Mucosa of rectum (tissue), 2 donors: ENCODE results near the gene MEPCE.

Experiments
- H3K27ac ChIP-seq, 2 donors: one replicate each; pipeline ENCODE4 v1.7.0; 2013; ENCODE audit warnings: inconsistent platforms in 2 of 2, low read depth in 2 of 2, low read length in 2 of 2
- H3K27me3 ChIP-seq, 2 donors: one replicate each; pipeline ENCODE4 v1.7.0; 2013; ENCODE audit warnings: low read length in 2 of 2; ENCODE audit not compliant: control insufficient read depth in 2 of 2, insufficient read depth in 2 of 2
- H3K36me3 ChIP-seq, 2 donors: one replicate each; pipeline ENCODE4 v1.7.0; 2013; ENCODE audit warnings: low read length in 2 of 2; ENCODE audit not compliant: control insufficient read depth in 2 of 2, insufficient read depth in 2 of 2
- H3K4me1 ChIP-seq, 2 donors: one replicate each; pipeline ENCODE4 v1.7.0; 2013; ENCODE audit warnings: low read length in 2 of 2, mild to moderate bottlenecking in 1 of 2; ENCODE audit not compliant: control insufficient read depth in 2 of 2, insufficient read depth in 2 of 2
- H3K4me3 ChIP-seq, 2 donors: one replicate each; pipeline ENCODE4 v1.7.0; 2013; ENCODE audit warnings: low read length in 2 of 2
- H3K9ac ChIP-seq, 2 donors: one replicate each; pipeline ENCODE4 v1.7.0; 2013; ENCODE audit warnings: low read length in 2 of 2, low read depth in 1 of 2, mild to moderate bottlenecking in 1 of 2
- H3K9me3 ChIP-seq, 2 donors: one replicate each; pipeline ENCODE4 v1.7.0; 2013; ENCODE audit warnings: low read length in 2 of 2; ENCODE audit not compliant: control insufficient read depth in 2 of 2
- donor health status: healthy.
- donor health status: Normal muscosa, but diverticular disease.

Gene MEPCE

DNA sequence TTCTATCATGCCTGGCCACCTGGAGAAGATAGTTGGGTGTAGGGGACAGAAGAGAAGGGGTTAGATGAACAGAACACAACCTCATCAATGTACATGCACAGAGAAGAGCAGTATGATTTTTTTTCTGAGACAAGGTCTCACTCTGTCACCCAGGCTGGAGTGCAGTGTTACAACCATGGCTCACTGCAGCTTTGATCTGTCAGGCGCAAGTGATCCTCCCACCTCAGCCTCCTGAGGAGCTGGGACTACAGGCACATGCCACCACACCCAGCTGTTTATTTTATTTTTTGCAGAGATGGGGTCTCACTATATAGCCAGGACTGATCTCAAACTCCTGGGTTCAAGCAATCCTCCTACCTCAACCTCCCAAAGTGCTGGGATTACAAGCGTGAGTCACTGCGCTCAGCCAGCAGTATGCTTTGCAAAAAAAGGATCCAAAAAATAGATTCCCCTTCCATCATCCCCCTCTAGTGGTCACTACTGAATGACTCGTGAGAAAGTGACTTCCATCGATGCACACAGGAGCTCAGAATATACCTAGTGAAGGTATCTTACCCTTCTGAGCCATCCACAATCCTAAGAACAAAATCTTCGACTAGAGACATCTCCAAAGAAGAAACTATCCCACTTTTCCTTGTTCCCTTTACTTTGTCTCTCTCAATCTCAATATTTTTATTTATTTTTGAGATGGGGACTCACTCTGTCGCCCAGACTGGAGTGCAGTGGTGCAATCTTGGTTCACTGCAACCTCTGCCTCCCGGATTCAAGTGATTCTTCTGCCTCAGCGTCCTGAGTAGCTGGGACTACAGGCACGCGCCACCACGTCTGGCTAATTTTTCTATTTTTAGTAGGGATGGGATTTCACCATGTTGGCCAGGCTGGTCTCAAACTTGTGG is 22.1 kb upstream of the MEPCE start:
- Histone ChIP-seq H3K4me1 (no peaks in the 10 kb centered on the region), H3K9ac (no peak overlapping the region), H3K27me3 (no peaks in the 10 kb centered on the region), H3K9me3 (no peaks in the 10 kb centered on the region), H3K36me3 (no peaks in the 10 kb centered on the region), H3K27ac (no peak overlapping the region), H3K4me3 (no peak overlapping the region)

DNA sequence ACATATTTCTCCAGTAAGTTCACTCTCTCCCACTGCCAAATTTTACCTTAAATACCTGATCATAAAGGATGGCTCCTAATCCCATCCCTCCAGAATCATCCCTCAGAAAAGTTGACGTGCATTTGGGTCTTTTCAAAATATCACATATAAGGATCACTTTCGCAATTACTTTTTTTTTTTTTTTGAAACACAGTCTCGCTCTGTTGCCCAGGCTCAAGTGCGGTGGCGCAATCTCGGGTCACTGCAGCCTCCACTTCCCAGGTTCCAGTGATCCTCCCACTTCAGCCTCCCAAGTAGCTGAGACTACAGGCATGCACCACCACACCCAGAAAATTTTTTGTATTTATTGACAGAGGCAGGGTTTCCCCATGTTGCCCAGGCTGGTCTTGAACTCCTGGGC is 18.5 kb upstream of the MEPCE start:
- no peak overlapping the region for H3K9ac ChIP-seq
- no peak overlapping the region for H3K4me3 ChIP-seq
- no peak overlapping the region for H3K27ac ChIP-seq
- no peaks in the 10 kb centered on the region for H3K36me3 ChIP-seq
- H3K9me3 ChIP-seq = no peaks in the 10 kb centered on the region
- H3K4me1 ChIP-seq = no peaks in the 10 kb centered on the region
- H3K27me3 ChIP-seq = no peaks in the 10 kb centered on the region

DNA sequence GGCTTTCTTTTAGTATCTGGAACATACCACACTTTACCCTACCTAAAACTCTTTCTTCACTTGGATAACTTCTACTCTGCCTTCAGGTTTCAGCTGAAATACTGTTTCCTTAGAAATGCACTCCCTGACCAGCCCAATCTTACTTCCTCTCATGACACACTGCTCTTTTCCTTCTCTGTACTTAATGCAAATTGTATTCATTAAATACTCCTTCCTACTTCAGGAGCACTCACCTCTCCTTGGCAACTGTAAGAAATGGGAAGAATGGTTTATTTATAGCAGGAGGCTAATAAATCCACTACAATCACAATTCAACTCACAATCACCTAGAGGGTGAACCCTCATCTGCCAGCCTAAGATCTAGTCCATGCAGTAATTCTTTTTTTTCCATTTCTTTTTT is 16.3 kb upstream of the MEPCE start:
- no peaks in the 10 kb centered on the region for H3K4me1 ChIP-seq
- H3K4me3 ChIP-seq = no peak overlapping the region
- no peak overlapping the region for H3K27ac ChIP-seq
- no peaks in the 10 kb centered on the region for H3K9me3 ChIP-seq
- no peaks in the 10 kb centered on the region for H3K27me3 ChIP-seq
- H3K9ac ChIP-seq = no peak overlapping the region
- H3K36me3 ChIP-seq = no peaks in the 10 kb centered on the region

DNA sequence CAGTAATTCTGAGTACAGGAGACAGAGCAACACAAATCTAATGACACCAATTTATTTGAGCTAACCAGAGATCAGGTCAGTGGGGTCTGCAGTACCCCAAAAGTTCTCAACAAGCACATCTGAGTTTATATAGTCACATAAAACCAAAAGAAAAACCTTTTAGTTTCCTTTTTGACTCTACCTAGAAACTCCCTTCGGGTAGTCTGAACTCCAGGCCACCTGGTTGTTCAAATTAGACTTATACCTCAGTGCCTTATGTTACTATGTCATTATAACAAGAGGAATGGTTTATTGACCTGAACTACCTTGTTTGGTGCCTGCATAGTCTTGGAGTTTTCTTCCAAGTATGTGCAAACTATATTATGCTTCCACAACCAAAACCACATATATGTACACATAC is 15.7 kb upstream of the MEPCE start:
- Histone ChIP-seq H3K4me1 (no peaks in the 10 kb centered on the region), H3K36me3 (no peaks in the 10 kb centered on the region), H3K9me3 (no peaks in the 10 kb centered on the region), H3K27me3 (no peaks in the 10 kb centered on the region), H3K9ac (no peak overlapping the region), H3K4me3 (no peak overlapping the region), H3K27ac (no peak overlapping the region)

DNA sequence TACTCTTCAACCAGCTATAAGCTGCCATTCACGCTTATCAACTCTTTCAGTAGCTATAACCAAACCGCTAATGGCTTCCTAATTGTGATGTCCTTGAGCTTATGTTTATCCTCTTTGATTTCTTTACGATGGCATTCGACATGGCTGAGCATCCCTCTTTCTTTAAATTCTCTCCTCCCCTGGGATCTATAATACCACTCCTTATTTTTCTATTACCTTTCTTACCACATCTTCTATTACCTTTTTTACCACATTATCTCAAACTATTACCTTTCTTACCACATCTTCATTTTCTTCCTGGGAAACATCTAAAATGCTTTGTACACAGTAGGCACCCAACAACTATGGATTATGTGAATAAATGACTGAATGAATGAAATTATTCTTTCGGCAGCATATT is 14.2 kb upstream of the MEPCE start:
- Histone ChIP-seq H3K4me3 (no peak overlapping the region), H3K9me3 (no peaks in the 10 kb centered on the region), H3K36me3 (no peaks in the 10 kb centered on the region), H3K27me3 (no peaks in the 10 kb centered on the region), H3K4me1 (no peaks in the 10 kb centered on the region), H3K9ac (no peak overlapping the region), H3K27ac (no peak overlapping the region)

DNA sequence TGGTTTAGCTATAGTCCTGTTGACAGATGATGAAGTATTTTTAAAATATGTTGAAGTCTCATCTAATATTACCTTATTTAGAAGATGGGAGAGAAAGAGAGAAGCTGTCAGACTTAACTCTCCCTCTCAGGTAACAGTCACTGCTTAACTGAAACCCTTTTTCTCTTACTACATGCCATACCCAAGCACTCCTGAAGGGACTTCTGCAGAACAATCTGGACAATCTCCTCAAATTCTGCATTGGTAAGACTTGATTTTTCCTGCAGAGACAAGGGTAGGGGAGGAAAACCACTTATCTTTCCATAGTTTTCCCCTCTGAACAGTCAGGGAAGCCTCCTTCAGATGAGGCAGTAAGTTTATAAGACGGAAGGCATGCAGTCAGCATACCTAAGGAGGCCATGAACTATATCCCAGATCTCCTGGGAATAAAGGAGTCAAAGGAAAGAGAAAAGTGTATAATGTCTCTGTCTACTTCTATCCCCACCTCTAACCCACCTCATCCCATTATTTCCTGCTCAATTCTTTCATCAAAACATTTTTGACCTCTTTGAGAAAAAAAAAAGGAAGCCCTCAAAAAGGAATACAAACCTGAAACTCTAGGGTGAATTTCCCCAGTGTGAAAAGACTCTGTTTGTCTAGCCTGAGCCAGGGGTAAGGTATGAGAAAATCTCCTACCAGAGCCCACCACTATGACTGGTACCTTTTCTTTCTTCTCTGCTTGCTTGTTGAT is 10.5 kb upstream of the MEPCE start:
- Histone ChIP-seq H3K27me3 (no peaks in the 10 kb centered on the region), H3K9ac (no peak overlapping the region), H3K27ac (no peak overlapping the region), H3K4me1 (no peaks in the 10 kb centered on the region), H3K4me3 (no peak overlapping the region), H3K9me3 (no peaks in the 10 kb centered on the region), H3K36me3 (no peaks in the 10 kb centered on the region)

DNA sequence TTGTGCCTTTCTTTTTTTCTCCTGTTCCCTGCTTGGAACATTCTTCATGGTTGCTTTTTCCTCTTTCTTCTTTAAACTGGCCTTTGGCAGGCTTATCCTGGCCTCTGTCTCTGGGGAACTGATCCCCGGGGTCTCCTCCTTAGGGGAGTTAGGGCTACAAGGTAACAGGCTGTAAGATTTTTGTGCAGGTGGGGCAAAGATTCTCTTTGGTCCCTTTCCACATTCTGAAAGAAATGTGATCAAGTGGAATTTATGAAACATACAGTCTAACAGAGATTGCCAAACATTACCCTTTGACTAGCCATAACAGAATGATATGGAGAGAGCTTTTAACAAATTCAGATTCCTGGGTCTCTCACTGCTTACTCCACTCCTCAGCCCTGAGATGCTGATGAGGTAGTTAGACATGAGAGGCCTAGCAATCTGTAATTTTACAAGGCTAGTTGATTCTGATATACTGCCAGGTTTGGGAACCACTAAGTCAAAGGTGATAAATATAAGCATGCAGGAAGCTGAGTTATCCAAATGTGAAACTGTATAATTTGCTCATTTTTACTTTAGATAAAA is 9.9 kb upstream of the MEPCE start:
- Histone ChIP-seq H3K9me3 (no peaks in the 10 kb centered on the region), H3K27ac (no peak overlapping the region), H3K4me3 (no peak overlapping the region), H3K4me1 (no peaks in the 10 kb centered on the region), H3K9ac (no peak overlapping the region), H3K36me3 (no peaks in the 10 kb centered on the region), H3K27me3 (no peaks in the 10 kb centered on the region)

DNA sequence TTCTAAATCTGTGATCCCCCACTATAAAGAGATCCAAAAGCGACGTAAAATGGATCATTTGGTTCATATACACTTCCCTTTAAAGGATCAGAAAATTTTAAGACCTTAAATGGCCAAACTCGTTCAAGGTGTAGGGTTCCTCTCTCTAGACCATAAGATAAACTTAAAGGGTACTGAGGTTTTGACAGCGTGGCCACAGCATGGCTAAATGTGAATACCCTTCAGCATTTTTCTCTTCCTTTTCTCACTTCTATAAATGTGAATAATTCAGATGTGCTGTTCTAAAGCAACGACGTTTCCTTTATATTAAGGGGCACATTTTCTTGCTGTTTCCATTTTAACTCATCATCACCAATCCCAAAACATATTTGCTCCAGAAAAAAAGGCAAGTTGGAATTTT is 6.3 kb upstream of the MEPCE start:
- peaks cover 0 to 3% of the 10 kb centered on the region in 2 donors for H3K4me1 ChIP-seq
- no peak overlapping the region for H3K27ac ChIP-seq
- H3K36me3 ChIP-seq = no peaks in the 10 kb centered on the region
- H3K4me3 ChIP-seq = no peak overlapping the region
- H3K27me3 ChIP-seq = no peaks in the 10 kb centered on the region
- H3K9me3 ChIP-seq = no peaks in the 10 kb centered on the region
- no peak overlapping the region for H3K9ac ChIP-seq

DNA sequence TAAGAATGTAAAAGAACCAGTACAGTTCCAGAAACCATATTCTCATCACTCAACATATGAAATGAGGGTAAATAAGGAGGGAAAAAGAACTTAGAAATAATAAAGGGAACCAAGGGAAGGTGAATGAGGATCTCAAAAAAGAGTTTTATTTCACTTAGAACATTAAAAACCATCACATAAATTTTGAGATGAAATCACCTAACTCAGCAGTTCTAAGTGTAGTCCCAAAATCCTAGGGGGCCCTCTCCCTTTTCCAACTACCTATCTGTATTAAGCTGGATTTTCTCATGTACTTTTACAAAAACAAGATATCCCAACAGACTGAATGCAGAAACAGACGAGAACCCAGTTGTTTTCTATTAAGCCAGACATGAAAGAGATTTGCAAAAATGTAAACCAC is 4.3 kb upstream of the MEPCE start:
- no peaks in the 10 kb centered on the region for H3K9me3 ChIP-seq
- H3K27ac ChIP-seq = no peak overlapping the region
- no peak overlapping the region for H3K4me3 ChIP-seq
- no peaks in the 10 kb centered on the region for H3K36me3 ChIP-seq
- no peaks in the 10 kb centered on the region for H3K27me3 ChIP-seq
- peaks cover 0 to 4% of the 10 kb centered on the region in 2 donors for H3K4me1 ChIP-seq
- no peak overlapping the region for H3K9ac ChIP-seq

DNA sequence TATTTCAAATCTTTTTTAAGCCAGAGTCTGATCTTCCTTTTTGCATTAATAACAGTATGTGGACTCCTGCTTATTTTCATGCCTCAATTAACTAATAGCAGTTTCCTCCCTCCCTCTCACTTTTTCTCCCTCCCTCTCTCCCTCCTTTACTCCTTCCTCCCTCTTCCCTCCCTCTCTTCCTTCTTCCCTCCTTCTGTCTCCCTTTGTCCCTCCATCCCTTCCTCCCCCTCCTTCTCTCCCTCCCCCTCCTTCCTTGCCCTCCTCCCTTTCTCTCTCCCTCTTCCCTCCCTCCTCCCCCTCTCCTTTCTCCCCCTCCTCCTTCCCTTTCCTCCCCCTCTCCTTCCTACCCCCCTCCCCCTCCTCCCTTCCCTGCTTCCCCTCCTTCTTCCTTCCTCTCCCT is 3.1 kb upstream of the MEPCE start:
- Histone ChIP-seq H3K4me1 (peaks cover 6 to 15% of the 10 kb centered on the region in 2 donors), H3K27ac (no peak overlapping the region), H3K27me3 (no peaks in the 10 kb centered on the region), H3K36me3 (peaks cover 4 to 6% of the 10 kb centered on the region in 2 donors), H3K9ac (no peak overlapping the region), H3K9me3 (no peaks in the 10 kb centered on the region), H3K4me3 (no peak overlapping the region)
